Stimulated activated CD4-positive, alpha-beta T cell treated with anti-CD3 and anti-CD28 coated beads, Interleukin-2, amount 100 ng/mL, for 4 hours (primary cell): ENCODE measurements around the gene SEC23A.

Source experiments
- DNase-seq: peaks from one replicate; pipeline ENCODE4 v3.0.0-alpha.2; 2020; ENCODE audit warnings: low read depth

Gene SEC23A

DNA sequence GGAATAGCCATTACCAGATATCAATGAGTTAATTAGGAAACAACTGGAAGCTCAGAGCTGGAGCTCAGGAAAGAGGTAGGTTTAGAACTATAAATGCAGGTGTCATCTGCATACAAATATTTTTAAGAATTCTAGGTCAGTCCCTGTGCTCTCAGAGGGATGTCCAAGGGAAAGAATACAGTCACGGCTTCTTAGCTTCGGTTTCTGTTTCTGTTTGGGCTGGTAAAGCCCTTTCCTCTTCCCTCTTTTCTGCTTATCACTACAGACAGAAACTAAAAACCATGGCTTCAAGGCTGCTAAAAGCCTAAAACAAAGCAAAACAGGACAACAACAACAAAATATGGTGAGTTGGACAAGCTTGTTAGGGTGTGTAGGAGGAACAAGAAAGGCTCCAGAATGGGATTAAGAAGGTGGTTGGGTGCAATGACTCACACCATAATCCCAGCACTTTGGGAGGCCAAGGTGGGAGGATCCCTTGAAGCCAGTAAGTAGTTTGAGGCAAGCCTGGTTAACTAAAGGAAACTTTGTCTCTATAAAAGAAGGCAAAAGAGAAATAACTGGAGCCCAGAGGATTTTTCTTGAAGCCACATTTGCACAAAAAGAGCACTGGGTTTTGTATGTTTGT, 113.0 kb downstream of the SEC23A start:
- DNase-seq = no peak

DNA sequence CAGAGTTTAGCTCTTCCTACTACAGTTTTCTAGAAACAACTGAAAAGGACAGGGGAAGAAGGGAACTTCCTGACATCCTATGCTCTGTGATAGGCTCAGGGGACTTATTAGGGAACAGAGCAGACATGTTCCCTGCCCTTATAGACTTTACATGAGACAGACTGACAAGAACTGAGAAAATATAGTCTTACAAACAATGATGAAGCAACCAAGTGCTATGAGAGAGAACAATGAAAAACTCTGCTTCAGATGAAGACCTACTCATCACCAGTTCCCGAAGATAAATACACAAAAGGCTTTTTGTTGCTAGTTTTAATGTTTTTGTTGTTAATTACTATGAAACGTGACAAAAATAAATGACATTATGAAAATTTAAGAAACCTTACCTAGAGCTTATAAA, 115.3 kb downstream of the SEC23A start:
- DNase-seq = no peak

GRCh38 chr14:38982837-38983236, 120.2 kb downstream of the SEC23A start:
- DNase-seq = no peak

- no peak for DNase-seq
Measured at GRCh38 chr14:38982278-38982677, 120.8 kb downstream of the SEC23A start.
